ENCODE measurements around the gene CFAP99.

Gene CFAP99

DNA sequence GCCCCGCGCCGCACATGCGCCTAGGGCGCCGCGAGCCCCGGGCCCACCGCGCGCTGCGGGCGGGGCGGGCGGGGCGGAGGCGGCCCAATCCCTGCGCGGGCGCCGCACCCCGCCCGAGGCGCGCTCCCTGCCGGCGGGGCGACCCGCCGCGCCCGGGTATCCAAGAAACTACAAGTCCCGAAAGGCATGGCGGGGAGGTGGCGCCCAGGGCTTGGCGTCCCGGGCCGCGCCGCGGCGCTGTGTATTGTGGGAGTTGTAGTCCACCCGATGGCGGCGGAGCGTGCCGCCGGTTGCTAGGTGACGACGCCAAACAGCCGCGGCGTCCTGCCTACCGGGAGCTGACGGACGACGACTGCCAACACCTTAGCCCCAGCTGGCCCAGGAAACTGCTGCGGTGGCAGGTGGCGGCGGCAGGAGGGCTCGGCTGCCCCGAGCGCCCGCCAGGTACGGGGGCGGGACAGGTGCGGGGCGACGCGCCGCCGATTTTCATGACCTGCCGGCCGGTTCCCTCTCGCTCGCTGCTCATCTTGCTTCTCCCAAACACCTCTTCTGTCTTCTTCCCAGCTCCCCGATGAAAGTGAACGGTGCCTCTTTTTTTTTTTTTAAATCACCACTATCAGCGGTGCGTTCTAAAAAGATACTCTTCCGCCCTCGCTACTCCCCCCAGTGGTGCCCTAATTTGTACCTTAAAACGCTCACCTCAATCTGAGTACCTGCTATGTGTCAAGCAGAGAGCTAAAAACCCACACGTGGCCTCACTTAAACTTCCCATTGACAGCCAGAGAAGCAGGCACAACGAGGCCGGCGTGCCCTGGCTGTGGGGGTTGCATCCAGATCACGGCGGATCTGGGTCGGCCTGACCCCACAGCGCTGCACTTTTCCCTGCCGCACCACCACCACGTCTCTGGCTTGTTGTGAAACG lies at the start of gene CFAP99:
CFAP99 (plus strand) TSS at position 306 of the 922 bp plus-strand sequence.
- peak within 1 kb of the TSS; percentile 35 for H3K4me3 ChIP-seq (ENCODE audit: control insufficient read depth, low read depth, low read length)
- DNase-seq (ENCODE audit: low read depth): peak; percentile 88
- TF ChIP-seq, protein P1, sequence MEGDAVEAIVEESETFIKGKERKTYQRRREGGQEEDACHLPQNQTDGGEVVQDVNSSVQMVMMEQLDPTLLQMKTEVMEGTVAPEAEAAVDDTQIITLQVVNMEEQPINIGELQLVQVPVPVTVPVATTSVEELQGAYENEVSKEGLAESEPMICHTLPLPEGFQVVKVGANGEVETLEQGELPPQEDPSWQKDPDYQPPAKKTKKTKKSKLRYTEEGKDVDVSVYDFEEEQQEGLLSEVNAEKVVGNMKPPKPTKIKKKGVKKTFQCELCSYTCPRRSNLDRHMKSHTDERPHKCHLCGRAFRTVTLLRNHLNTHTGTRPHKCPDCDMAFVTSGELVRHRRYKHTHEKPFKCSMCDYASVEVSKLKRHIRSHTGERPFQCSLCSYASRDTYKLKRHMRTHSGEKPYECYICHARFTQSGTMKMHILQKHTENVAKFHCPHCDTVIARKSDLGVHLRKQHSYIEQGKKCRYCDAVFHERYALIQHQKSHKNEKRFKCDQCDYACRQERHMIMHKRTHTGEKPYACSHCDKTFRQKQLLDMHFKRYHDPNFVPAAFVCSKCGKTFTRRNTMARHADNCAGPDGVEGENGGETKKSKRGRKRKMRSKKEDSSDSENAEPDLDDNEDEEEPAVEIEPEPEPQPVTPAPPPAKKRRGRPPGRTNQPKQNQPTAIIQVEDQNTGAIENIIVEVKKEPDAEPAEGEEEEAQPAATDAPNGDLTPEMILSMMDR (conservative IDR thresholded peaks at IDR 0.05; ENCODE audit: control insufficient read depth, insufficient read depth, low read depth, low read length): no peak

DNA sequence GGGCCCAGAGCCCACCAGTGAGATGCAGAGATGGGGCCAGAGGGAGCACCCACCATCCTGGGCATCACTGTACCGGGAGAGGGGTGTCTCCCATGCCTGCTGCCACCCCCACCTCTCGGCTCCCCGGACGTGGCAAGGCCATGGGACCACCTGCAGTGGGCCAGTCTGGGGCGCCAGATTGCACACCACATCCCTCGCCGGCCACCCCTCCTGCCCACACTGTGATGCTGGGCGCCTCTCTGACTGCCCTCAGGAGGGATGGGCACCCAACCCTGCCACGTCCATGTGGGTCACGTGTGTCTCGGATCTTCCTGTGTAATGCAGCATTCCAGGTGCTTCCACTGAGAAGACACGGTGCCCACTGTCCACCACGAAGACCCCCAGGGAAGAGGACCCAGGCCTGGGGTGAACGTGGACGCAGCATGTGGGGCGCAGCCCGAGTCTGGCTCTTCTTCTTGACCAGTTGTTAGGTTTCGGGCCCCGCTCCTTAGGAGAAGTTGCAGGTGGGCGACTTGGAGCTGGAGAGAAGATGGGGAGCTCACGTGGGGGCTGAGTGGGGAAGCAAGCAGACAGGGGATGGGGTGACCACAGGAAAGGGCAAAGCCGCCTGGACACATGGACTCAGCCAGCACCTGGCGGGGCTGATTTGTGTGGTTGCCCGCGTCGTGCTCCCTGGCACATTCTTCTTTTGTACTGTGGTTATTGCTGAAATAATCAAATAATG lies 48.0 kb upstream of the CFAP99 start:
- H3K4me3 ChIP-seq (ENCODE audit: control insufficient read depth, low read depth, low read length): no peak overlapping the region
- DNase-seq (ENCODE audit: low read depth): no peak
- TF ChIP-seq, protein P1 (conservative IDR thresholded peaks at IDR 0.05; ENCODE audit: control insufficient read depth, insufficient read depth, low read depth, low read length): no peak

DNA sequence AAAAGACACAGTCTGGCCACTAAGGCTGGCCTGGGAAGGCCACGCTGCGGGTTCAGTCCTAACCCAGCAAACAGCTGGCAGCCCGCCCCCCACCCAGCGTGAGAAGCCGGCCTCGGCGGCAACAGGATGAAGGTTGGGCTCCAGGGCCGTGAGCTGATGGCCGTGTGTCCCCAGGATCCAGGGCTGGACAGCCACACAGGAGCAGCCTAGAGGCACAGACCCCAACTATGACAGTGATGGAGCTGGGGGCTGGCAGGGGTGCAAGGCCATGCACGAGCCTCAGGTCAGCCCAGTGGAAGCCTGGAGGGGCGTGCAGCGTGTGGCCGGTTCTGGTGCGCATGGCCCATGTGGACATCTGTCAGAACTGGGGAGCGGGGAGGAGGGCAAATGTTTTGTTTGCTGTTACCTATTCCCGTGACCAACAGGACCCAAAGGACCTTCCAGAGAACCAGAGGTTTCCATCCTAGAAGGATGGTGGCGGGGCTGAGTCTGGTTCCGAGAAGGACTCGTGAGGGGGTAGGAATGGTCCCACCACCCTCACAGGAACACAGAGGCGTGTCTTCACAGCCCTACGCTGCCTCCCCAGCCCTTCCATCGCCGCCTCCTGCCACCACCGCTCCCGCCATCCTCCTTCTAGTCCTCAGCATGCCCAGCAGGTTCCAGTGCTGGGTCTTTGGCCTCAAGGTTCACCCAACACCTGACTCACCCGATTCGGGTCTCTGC lies 46.8 kb upstream of the CFAP99 start:
- no peak overlapping the region for H3K4me3 ChIP-seq (ENCODE audit: control insufficient read depth, low read depth, low read length)
- no peak for DNase-seq (ENCODE audit: low read depth)
- TF ChIP-seq, protein P1 (conservative IDR thresholded peaks at IDR 0.05; ENCODE audit: control insufficient read depth, insufficient read depth, low read depth, low read length): no peak

DNA sequence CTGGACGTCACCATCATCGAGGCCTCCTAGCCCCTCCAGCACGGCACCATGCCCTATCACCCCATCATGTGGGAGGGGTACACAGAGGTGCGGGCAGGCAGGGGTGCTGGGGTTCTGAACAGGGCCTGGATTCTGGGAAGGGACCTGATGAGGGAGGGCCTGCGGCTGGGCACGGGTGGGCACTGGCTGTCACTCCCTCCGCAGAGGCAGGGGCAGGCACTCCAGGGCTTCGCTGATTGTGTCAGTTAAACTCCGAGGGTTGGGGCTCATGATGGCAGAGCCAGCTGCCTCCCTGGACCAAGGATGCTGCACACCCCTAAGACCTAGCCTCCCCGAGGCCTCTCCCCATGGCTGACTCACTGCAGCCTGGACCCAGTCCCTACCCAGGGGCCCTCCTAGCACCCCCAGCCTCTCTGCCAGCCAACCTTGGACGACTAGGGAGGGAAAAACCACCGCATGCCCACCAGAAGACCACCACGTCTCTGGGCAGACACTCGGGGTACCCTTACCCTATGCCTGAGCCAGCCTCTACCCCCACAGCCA lies 46.2 kb upstream of the CFAP99 start:
- TF ChIP-seq, protein P1 (conservative IDR thresholded peaks at IDR 0.05; ENCODE audit: control insufficient read depth, insufficient read depth, low read depth, low read length): no peak
- no peak for DNase-seq (ENCODE audit: low read depth)
- no peak overlapping the region for H3K4me3 ChIP-seq (ENCODE audit: control insufficient read depth, low read depth, low read length)

DNA sequence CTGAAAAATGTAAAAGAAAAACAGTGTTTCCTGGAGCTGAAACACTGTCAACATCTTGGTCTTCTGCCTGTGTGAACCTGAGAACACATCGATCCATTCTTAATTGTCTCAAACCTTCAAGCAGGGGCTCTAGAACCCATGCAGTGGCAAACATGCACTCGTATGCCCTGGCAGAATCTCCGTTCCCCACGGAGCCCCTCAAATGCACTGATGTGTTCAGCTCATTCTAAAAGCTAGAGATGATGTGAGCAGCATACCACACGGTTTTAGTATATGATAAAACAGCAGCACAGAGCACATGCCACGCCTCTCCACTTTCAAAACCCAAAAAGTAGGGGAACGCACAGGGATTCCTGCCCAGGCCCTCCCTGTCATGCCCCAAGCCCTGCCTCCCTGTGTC lies 45.2 kb upstream of the CFAP99 start:
- no peak overlapping the region for H3K4me3 ChIP-seq (ENCODE audit: control insufficient read depth, low read depth, low read length)
- no peak for DNase-seq (ENCODE audit: low read depth)
- TF ChIP-seq, protein P1 (conservative IDR thresholded peaks at IDR 0.05; ENCODE audit: control insufficient read depth, insufficient read depth, low read depth, low read length): no peak

DNA sequence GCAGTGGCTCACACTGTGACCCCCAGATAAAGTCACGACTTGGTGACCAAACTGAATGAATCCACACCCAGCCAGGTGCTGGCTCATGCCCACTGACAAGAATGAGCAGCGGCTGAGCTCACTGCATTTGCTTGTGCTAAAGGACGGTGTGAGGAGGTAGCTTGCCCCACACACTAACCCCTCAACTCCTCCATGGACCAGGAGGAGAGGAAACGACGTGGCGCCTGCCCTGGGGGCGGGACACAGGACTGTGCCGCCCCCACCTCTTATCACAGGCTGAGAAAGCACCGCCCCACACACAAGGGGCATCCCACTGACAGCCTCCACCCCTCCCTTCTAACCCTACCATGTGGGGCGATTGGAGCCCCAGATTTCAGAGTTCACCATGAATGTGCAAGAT lies 43.3 kb upstream of the CFAP99 start:
- DNase-seq (ENCODE audit: low read depth): no peak
- TF ChIP-seq, protein P1 (conservative IDR thresholded peaks at IDR 0.05; ENCODE audit: control insufficient read depth, insufficient read depth, low read depth, low read length): no peak
- H3K4me3 ChIP-seq (ENCODE audit: control insufficient read depth, low read depth, low read length): no peak overlapping the region

Data from fibroblast of mammary gland (primary cell).